Chondrocyte (in vitro differentiated cells): ENCODE data around the gene ERC1. TPM values are rescaled to one million over a fixed set of nuclear protein-coding genes. Genes with fewer than 3 reads are reported as not detected.

Experiments
- DNase-seq: peaks from one replicate; pipeline ENCODE4 v3.0.0; 2021; ENCODE audit warnings: mixed read lengths, low spot score
- H3K27ac Mint-ChIP-seq: one replicate; pipeline ENCODE4 v1.8.0; 2021; ENCODE audit warnings: mild to moderate bottlenecking, moderate library complexity, mixed read lengths; ENCODE audit not compliant: unreplicated experiment
- H3K27me3 Mint-ChIP-seq: 2 replicates; pipeline ENCODE4 v1.8.0; 2021; ENCODE audit warnings: low read depth, mixed read lengths
- H3K36me3 Mint-ChIP-seq: 2 replicates; pipeline ENCODE4 v1.8.0; 2021; ENCODE audit warnings: low read depth, mixed read lengths
- H3K4me1 Mint-ChIP-seq: 2 replicates; pipeline ENCODE4 v1.8.0; 2021; ENCODE audit warnings: low read depth, mild to moderate bottlenecking, mixed read lengths
- H3K4me3 Mint-ChIP-seq: one replicate; pipeline ENCODE4 v1.8.0; 2021; ENCODE audit warnings: mild to moderate bottlenecking, moderate library complexity, mixed read lengths; ENCODE audit not compliant: unreplicated experiment
- H3K9me3 Mint-ChIP-seq: 2 replicates; pipeline ENCODE4 v1.8.0; 2021; ENCODE audit warnings: low read depth, mixed read lengths
- CTCF ChIP-seq: fragments of 200-600 bp; sonication (generic); IDR thresholded peaks from 2 replicates; pipeline ENCODE4 v1.5.0; 2021; ENCODE audit warnings: antibody characterized with exemption, mild to moderate bottlenecking, moderate library complexity
- total RNA-seq: library from RNA; stranded (reverse); gene quantifications from 3 replicates; pipeline ENCODE4 v1.2.1, GENCODE V29; 2021

ERC1 gene
- total RNA-seq, 1 donor from 2014 or later, result 79.3 TPM

- no peaks in the 10 kb centered on the region for H3K27me3 Mint-ChIP-seq
- no peak for TF ChIP-seq CTCF
- no peaks in the 10 kb centered on the region for H3K9me3 Mint-ChIP-seq
- no peak overlapping the region for H3K27ac Mint-ChIP-seq
- no peak for DNase-seq
- peaks cover 10% of the 10 kb centered on the region for H3K36me3 Mint-ChIP-seq
- no peaks in the 10 kb centered on the region for H3K4me1 Mint-ChIP-seq
- no peak overlapping the region for H3K4me3 Mint-ChIP-seq
These were observed 419.8 kb downstream of the ERC1 start for GRCh38 chr12:1410794-1411193.

- Mint-ChIP-seq H3K27ac (no peak overlapping the region), H3K27me3 (no peaks in the 10 kb centered on the region), H3K4me3 (no peak overlapping the region), H3K4me1 (no peaks in the 10 kb centered on the region), H3K36me3 (peaks cover 13% of the 10 kb centered on the region), H3K9me3 (no peaks in the 10 kb centered on the region)
- DNase-seq, result no peak
- TF ChIP-seq CTCF, result no peak
These were observed 422.9 kb downstream of the ERC1 start for GRCh38 chr12:1413930-1414329.

GRCh38 chr12:1418144-1418543, 427.1 kb downstream of the ERC1 start:
- H3K27ac Mint-ChIP-seq, result no peak overlapping the region
- H3K27me3 Mint-ChIP-seq, result no peaks in the 10 kb centered on the region
- peaks cover 20% of the 10 kb centered on the region for H3K36me3 Mint-ChIP-seq
- H3K4me1 Mint-ChIP-seq, result no peaks in the 10 kb centered on the region
- H3K9me3 Mint-ChIP-seq, result peaks cover 9% of the 10 kb centered on the region
- H3K4me3 Mint-ChIP-seq, result no peak overlapping the region
- no peak for TF ChIP-seq CTCF
- DNase-seq, result no peak

GRCh38 chr12:1419849-1420371, 428.9 kb downstream of the ERC1 start:
- Mint-ChIP-seq H3K27ac (no peak overlapping the region), H3K27me3 (no peaks in the 10 kb centered on the region), H3K36me3 (peaks cover 15% of the 10 kb centered on the region), H3K4me1 (peaks cover 2% of the 10 kb centered on the region), H3K9me3 (peaks cover 9% of the 10 kb centered on the region), H3K4me3 (no peak overlapping the region)
- no peak for DNase-seq
- TF ChIP-seq CTCF, result no peak

- H3K27me3 Mint-ChIP-seq, result no peaks in the 10 kb centered on the region
- peaks cover 5% of the 10 kb centered on the region for H3K4me1 Mint-ChIP-seq
- H3K36me3 Mint-ChIP-seq, result peaks cover 14% of the 10 kb centered on the region
- no peak for TF ChIP-seq CTCF
- no peak for DNase-seq
- H3K27ac Mint-ChIP-seq, result no peak overlapping the region
- H3K9me3 Mint-ChIP-seq, result peaks cover 9% of the 10 kb centered on the region
- no peak overlapping the region for H3K4me3 Mint-ChIP-seq
These were observed 430.2 kb downstream of the ERC1 start for GRCh38 chr12:1421091-1421846.
